OCI-LY3 (cell line): ENCODE data around the gene NGB.

Source experiments
- H2AFZ ChIP-seq: fragments of 200-600, 300-600 bp; shearing (Covaris generic); 2 replicates; pipeline ENCODE4 v1.6.0; 2014; ENCODE audit warnings: antibody characterized with exemption, low read depth, low read length
- H3K27ac ChIP-seq: fragments of 200-600, 300-600 bp; sonication (generic); 2 replicates; pipeline ENCODE4 v1.5.1; 2014; ENCODE audit warnings: mild to moderate bottlenecking, low read length, moderate library complexity, mixed read lengths
- H3K27me3 ChIP-seq: fragments of 200-600, 300-600 bp; sonication (generic); 2 replicates; pipeline ENCODE4 v1.6.1; 2014; ENCODE audit warnings: low read depth, low read length, mixed read lengths
- H3K36me3 ChIP-seq: fragments of 200-600, 300-600 bp; sonication (generic); replicated peaks from 2 replicates; pipeline ENCODE3; 2014; ENCODE audit warnings: low read depth, low read length, mixed read lengths
- H3K4me1 ChIP-seq: fragments of 300-600, 200-600 bp; sonication (generic); 2 replicates; pipeline ENCODE4 v1.6.1; 2014; ENCODE audit warnings: low read length, mixed read lengths
- H3K4me2 ChIP-seq: fragments of 200-600, 300-600 bp; sonication (generic); 2 replicates; pipeline ENCODE4 v1.6.1; 2014; ENCODE audit warnings: low read length, mixed read lengths
- H3K4me3 ChIP-seq: fragments of 300-600, 200-600 bp; sonication (generic); 2 replicates; pipeline ENCODE4 v1.5.1; 2014; ENCODE audit warnings: antibody characterized with exemption, mild to moderate bottlenecking, low read length, moderate library complexity
- H3K79me2 ChIP-seq: fragments of 300-600, 200-600 bp; shearing (Covaris generic); 2 replicates; pipeline ENCODE4 v1.6.1; 2014; ENCODE audit warnings: mild to moderate bottlenecking, low read length, mixed read lengths
- H3K9ac ChIP-seq: fragments of 300-600, 200-600 bp; shearing (Covaris generic); 2 replicates; pipeline ENCODE4 v1.6.0; 2014; ENCODE audit warnings: mild to moderate bottlenecking, low read length, moderate library complexity
- H3K9me3 ChIP-seq: fragments of 200-600, 300-600 bp; shearing (Covaris generic); 2 replicates; pipeline ENCODE4 v1.6.1; 2014; ENCODE audit warnings: low read length, mixed read lengths; ENCODE audit not compliant: insufficient read depth
- H4K20me1 ChIP-seq: fragments of 200-600, 300-600 bp; sonication (generic); 2 replicates; pipeline ENCODE4 v1.6.1; 2016; ENCODE audit warnings: low read length, mixed read lengths; ENCODE audit not compliant: insufficient read depth
- CTCF ChIP-seq: fragments of 200-600, 300-600 bp; sonication (generic); IDR thresholded peaks from 2 replicates; pipeline ENCODE4 v1.5.1; 2014; ENCODE audit warnings: antibody characterized with exemption, low read length, low read depth
- EZH2phosphoT487 ChIP-seq: fragments of 200-600 bp; shearing (Covaris generic); IDR thresholded peaks from 2 replicates; pipeline ENCODE4 v1.6.1; 2018; ENCODE audit warnings: antibody characterized with exemption, mixed run types, low read depth

NGB gene

GRCh38 chr14:77253333-77254190, 17.4 kb downstream of the NGB start:
- TF ChIP-seq CTCF (no peak), EZH2phosphoT487 (no peak)
- Histone ChIP-seq H3K9ac (no peak overlapping the region), H3K4me3 (no peak overlapping the region), H2AFZ (no peak overlapping the region), H3K4me2 (no peak overlapping the region), H3K27me3 (no peaks in the 10 kb centered on the region), H3K79me2 (no peaks in the 10 kb centered on the region), H3K27ac (no peak overlapping the region), H3K36me3 (no peaks in the 10 kb centered on the region), H3K9me3 (no peaks in the 10 kb centered on the region), H3K4me1 (no peaks in the 10 kb centered on the region), H4K20me1 (no peaks in the 10 kb centered on the region)

- H3K27me3 ChIP-seq: no peaks in the 10 kb centered on the region
- no peak for TF ChIP-seq CTCF
- TF ChIP-seq EZH2phosphoT487: no peak
- no peak overlapping the region for H3K9ac ChIP-seq
- H3K27ac ChIP-seq: no peak overlapping the region
- no peak overlapping the region for H3K4me2 ChIP-seq
- no peaks in the 10 kb centered on the region for H4K20me1 ChIP-seq
- H3K4me3 ChIP-seq: no peak overlapping the region
- H3K4me1 ChIP-seq: no peaks in the 10 kb centered on the region
- no peaks in the 10 kb centered on the region for H3K79me2 ChIP-seq
- no peak overlapping the region for H2AFZ ChIP-seq
- no peaks in the 10 kb centered on the region for H3K36me3 ChIP-seq
- H3K9me3 ChIP-seq: no peaks in the 10 kb centered on the region
These were observed 19.1 kb downstream of the NGB start for GRCh38 chr14:77251870-77252269.

- no peaks in the 10 kb centered on the region for H3K4me1 ChIP-seq
- no peak overlapping the region for H3K4me3 ChIP-seq
- H3K36me3 ChIP-seq: no peaks in the 10 kb centered on the region
- no peak overlapping the region for H3K27ac ChIP-seq
- H3K4me2 ChIP-seq: no peak overlapping the region
- H3K27me3 ChIP-seq: no peaks in the 10 kb centered on the region
- no peaks in the 10 kb centered on the region for H3K79me2 ChIP-seq
- no peak overlapping the region for H2AFZ ChIP-seq
- TF ChIP-seq CTCF: no peak
- no peak for TF ChIP-seq EZH2phosphoT487
- H3K9me3 ChIP-seq: no peaks in the 10 kb centered on the region
- H3K9ac ChIP-seq: no peak overlapping the region
- H4K20me1 ChIP-seq: no peaks in the 10 kb centered on the region
These were observed 20.1 kb downstream of the NGB start for GRCh38 chr14:77250927-77251326.

GRCh38 chr14:77249286-77249685, 21.7 kb downstream of the NGB start:
- no peaks in the 10 kb centered on the region for H3K9me3 ChIP-seq
- TF ChIP-seq EZH2phosphoT487 (no peak), CTCF (no peak)
- no peaks in the 10 kb centered on the region for H4K20me1 ChIP-seq
- H2AFZ ChIP-seq: no peak overlapping the region
- no peak overlapping the region for H3K27ac ChIP-seq
- H3K79me2 ChIP-seq: no peaks in the 10 kb centered on the region
- no peaks in the 10 kb centered on the region for H3K4me1 ChIP-seq
- no peak overlapping the region for H3K4me3 ChIP-seq
- no peak overlapping the region for H3K9ac ChIP-seq
- H3K36me3 ChIP-seq: no peaks in the 10 kb centered on the region
- no peak overlapping the region for H3K4me2 ChIP-seq
- no peaks in the 10 kb centered on the region for H3K27me3 ChIP-seq
